Subcutaneous abdominal adipose tissue (tissue), 5 donors: ENCODE measurements around the gene FAM120AOS.

ENCODE experiments used
- H3K27ac ChIP-seq: one replicate; pipeline ENCODE4 v1.7.0; 2013; ENCODE audit warnings: low read depth, mild to moderate bottlenecking, inconsistent platforms, low read length, moderate library complexity
- H3K27me3 ChIP-seq, 5 donors: one replicate each; pipeline ENCODE4 v1.7.0; 2013; ENCODE audit warnings: low read length in 5 of 5, inconsistent platforms in 1 of 5; ENCODE audit not compliant: control insufficient read depth in 5 of 5, insufficient read depth in 4 of 5
- H3K36me3 ChIP-seq, 5 donors: one replicate each; pipeline ENCODE4 v1.7.0; 2013; ENCODE audit warnings: low read length in 5 of 5; ENCODE audit not compliant: control insufficient read depth in 5 of 5, insufficient read depth in 5 of 5
- H3K4me1 ChIP-seq, 5 donors: one replicate each; pipeline ENCODE4 v1.7.0; 2013; ENCODE audit warnings: low read length in 5 of 5, mild to moderate bottlenecking in 3 of 5, moderate library complexity in 1 of 5; ENCODE audit not compliant: control insufficient read depth in 5 of 5, insufficient read depth in 5 of 5
- H3K4me3 ChIP-seq, 5 donors: one replicate each; pipeline ENCODE4 v1.7.0; 2013; ENCODE audit warnings: low read length in 5 of 5, low read depth in 1 of 5
- H3K9ac ChIP-seq, 5 donors: one replicate each; pipeline ENCODE4 v1.7.0; 2013; ENCODE audit warnings: low read length in 5 of 5, mild to moderate bottlenecking in 4 of 5, moderate library complexity in 3 of 5
- H3K9me3 ChIP-seq, 5 donors: one replicate each; pipeline ENCODE4 v1.7.0; 2013; ENCODE audit warnings: low read length in 5 of 5; ENCODE audit not compliant: control insufficient read depth in 5 of 5
- donor health status: healthy.
- donor health status: healthy.
- donor health status: healthy.
- donor health status: healthy.
- donor health status: healthy.

The FAM120AOS gene

DNA sequence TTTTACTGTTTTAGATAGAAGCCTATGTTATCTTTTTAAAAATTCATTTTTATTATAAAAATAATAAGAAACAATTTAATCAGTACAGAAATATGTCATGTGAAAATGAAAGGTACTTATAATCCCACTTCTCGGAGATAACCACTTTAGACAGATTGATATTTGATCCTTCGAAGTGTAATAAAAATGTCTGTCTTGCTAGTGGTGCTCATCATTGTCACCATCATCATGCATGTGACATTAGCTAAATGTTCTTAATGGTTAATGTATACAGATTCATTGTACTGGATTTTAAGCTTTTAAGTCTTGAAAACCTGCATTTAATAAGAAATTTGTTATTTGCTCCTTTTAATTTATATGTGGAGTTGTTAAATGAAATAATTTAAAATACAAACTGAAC is 30.1 kb upstream of the FAM120AOS start:
- H3K27me3 ChIP-seq: no peaks in the 10 kb centered on the region
- peak overlapping the region in 1 of 5 donors; percentile 18 for H3K9ac ChIP-seq
- H3K4me1 ChIP-seq: peaks cover 0 to 22% (median 14%) of the 10 kb centered on the region in 5 donors
- no peaks in the 10 kb centered on the region for H3K9me3 ChIP-seq
- no peak overlapping the region for H3K4me3 ChIP-seq
- peaks cover 0 to 14% (median 7%) of the 10 kb centered on the region in 5 donors for H3K36me3 ChIP-seq
- H3K27ac ChIP-seq: no peak overlapping the region

DNA sequence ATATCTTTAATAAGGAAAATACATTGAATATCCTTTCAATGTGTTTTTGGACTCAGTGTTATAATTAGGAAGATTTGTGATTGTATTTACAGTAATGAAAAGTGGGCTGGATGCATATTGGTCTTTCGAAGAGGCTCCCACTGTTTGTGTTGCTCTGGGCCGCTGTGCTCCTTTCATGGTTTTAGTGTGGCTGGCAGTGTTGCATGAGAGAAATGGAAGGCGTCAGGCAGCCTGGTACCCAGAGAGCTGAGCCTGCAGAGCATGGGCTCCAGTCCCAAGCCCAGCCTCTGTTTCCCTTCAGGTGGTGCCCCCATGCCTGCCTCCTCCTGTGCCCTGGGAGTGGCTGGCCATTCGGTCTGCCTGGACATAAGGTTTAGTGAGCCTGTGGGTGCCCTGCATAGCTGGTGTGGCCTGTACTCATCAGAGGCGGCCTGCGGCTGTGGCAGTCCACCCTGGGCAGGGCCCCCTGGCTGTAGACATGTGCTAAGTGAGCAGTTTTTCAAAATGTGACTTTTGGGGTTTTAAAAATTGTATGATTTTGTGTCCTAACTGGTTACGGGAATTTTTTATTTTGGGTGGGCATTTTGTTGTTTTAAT is 27.4 kb upstream of the FAM120AOS start:
- Histone ChIP-seq H3K9me3 (no peaks in the 10 kb centered on the region), H3K4me3 (no peak overlapping the region), H3K36me3 (peaks cover 6 to 12% (median 10%) of the 10 kb centered on the region in 5 donors), H3K4me1 (peaks cover 0 to 18% (median 14%) of the 10 kb centered on the region in 5 donors), H3K27me3 (no peaks in the 10 kb centered on the region), H3K9ac (no peak overlapping the region), H3K27ac (no peak overlapping the region)

DNA sequence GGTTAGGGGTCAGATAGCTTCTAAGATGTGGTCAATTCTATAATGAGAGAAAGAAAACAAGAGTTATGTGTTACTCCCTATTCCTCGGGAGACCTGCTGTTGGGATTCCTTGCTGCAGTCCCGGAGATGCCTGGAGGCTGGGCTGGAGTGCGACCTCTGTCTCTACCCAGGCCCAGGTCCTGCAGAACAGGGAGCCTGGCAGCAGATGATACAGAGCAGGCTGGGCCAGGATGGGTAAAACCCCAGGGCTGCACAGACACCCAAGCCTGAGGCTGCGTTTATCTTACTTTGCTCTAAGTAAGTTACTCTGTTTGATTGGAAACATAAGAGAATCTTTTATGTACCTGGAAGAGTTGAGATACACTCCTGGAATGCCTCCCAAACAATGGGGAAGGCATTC is 26.9 kb upstream of the FAM120AOS start:
- Histone ChIP-seq H3K27ac (no peak overlapping the region), H3K27me3 (no peaks in the 10 kb centered on the region), H3K4me3 (no peak overlapping the region), H3K36me3 (peaks cover 6 to 12% (median 10%) of the 10 kb centered on the region in 5 donors), H3K9me3 (no peaks in the 10 kb centered on the region), H3K4me1 (peaks cover 0 to 18% (median 14%) of the 10 kb centered on the region in 5 donors), H3K9ac (peak overlapping the region in 1 of 5 donors; percentile 25)

DNA sequence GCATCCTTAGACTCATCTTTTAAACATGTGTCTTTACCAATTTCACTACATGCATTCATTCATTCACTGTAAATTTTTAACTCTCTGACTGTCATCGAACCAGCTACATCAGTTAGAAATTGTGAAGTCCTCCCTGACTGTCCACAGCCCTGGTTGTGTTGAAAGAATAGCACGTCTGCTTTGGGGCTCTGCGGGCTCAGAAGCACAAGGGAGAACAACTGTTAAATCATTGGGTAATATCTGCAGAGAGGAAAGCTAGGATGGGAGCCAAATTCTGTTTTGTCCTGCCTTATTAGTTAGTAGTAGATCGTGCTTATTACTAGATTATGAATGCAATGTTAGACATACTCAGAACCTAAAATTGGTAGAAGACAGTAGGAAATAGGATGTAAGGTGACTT is 26.3 kb upstream of the FAM120AOS start:
- no peaks in the 10 kb centered on the region for H3K27me3 ChIP-seq
- H3K36me3 ChIP-seq: peaks cover 2 to 14% (median 8%) of the 10 kb centered on the region in 5 donors
- no peak overlapping the region for H3K9ac ChIP-seq
- H3K9me3 ChIP-seq: no peaks in the 10 kb centered on the region
- H3K4me1 ChIP-seq: peaks cover 0 to 18% (median 14%) of the 10 kb centered on the region in 5 donors
- H3K27ac ChIP-seq: no peak overlapping the region
- no peak overlapping the region for H3K4me3 ChIP-seq

DNA sequence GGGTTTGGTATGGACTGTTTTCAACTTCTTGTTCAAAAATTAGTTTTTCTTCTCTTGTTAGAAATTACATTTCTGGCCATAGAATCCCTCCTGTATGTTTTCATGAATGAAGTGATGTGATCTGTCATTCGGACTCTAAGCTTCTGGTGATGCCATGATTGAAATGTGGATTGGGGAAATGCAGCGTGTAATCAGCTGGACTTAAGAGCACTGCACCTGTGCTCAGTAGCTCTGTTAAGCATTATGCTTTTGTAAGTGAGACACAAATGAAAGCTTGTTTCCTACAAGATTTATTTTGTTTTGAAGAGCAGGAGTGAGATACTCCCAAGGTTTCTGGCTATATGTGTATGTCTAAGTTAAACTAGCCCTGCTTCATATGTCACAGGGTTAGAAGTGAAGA is 24.0 kb upstream of the FAM120AOS start:
- Histone ChIP-seq H3K9ac (no peak overlapping the region), H3K4me1 (peaks cover 0 to 18% (median 9%) of the 10 kb centered on the region in 5 donors), H3K36me3 (peaks cover 2 to 14% (median 4%) of the 10 kb centered on the region in 5 donors), H3K27ac (no peak overlapping the region), H3K4me3 (no peak overlapping the region), H3K27me3 (no peaks in the 10 kb centered on the region), H3K9me3 (no peaks in the 10 kb centered on the region)

DNA sequence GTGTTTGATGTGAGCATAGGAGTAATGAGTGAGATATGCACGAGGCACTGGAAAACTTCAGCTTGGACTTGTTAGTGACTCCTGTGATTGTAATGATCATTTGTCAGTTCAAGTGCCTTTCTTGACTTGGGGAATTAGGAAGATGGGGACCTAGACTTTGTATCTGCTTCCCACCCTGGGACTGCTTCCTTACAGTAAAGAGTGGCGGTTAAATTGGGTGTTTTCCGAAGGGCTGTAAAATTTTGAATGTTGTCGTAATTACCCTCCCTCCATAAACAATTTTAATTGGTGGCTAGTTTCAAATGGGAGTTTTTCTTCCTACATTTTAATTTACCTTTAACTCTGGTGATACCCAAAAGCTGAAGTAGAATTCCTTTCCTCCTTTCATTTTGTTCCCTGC is 23.5 kb upstream of the FAM120AOS start:
- H3K36me3 ChIP-seq: peaks cover 2 to 14% (median 5%) of the 10 kb centered on the region in 5 donors
- H3K4me3 ChIP-seq: no peak overlapping the region

DNA sequence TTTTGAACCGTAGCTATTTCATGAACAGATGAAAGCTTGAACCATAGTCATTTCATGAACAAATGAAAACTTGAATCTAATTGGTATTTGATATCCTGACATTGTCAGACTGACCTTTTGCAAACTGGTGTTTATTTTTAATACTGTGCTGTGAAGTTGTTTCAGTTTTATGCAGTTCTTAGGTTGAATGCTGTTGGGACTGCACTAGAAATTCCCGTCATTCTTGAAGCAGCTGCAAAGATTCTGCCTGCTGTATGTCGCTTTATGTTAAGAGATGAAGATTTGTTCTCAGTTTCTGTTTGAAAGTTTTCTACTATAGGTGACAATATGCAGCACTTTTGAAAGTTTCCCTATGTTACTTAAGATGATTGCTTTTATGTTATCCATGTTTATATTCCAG is 22.5 kb upstream of the FAM120AOS start:
- Histone ChIP-seq H3K27me3 (no peaks in the 10 kb centered on the region), H3K4me3 (no peak overlapping the region), H3K27ac (no peak overlapping the region), H3K36me3 (peaks cover 2 to 14% (median 5%) of the 10 kb centered on the region in 5 donors), H3K9ac (no peak overlapping the region), H3K4me1 (peaks cover 0 to 22% (median 12%) of the 10 kb centered on the region in 5 donors), H3K9me3 (no peaks in the 10 kb centered on the region)

More for the DNA sequence above, 23.5 kb upstream of the FAM120AOS start:
- Histone ChIP-seq H3K9ac (no peak overlapping the region), H3K27ac (no peak overlapping the region), H3K27me3 (no peaks in the 10 kb centered on the region), H3K9me3 (no peaks in the 10 kb centered on the region), H3K4me1 (peaks cover 0 to 18% (median 9%) of the 10 kb centered on the region in 5 donors)

DNA sequence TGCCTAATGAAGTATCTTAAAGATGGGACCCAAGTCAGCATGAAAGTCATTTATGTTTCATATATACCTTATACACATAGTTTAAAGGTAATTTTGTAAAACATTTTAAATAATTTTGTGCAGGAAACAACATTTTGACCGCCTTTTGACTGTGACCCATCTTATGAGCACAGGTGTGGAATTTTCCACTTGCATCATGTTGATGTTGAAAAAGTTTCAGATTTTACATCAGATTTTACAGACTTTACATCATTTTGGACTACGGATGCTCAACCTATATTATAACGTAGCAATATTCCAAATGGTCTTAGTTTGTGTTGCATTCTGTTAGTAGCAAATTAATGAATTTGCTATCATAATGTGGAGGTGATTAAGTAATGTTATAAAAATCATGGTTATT is 21.7 kb upstream of the FAM120AOS start:
- peaks cover 2 to 14% (median 5%) of the 10 kb centered on the region in 5 donors for H3K36me3 ChIP-seq

DNA sequence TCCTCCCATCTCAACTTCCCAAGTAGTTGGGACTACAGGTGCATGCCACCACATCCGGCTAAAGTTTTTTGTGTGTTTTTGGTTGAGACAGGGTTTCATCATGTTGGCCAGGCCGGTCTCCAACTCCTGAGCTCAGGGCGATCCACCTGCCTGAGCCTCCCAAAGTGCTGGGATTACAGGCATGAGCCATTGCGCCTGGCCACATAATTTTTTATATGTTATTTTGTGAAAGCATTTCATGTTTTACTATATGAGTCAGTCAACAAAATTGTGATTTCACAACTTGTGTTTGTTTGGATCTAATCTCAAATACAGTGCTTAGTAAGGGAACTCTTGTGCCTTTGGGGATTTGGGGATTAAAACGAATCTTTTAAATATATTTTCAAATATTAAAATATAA is 20.0 kb upstream of the FAM120AOS start:
- Histone ChIP-seq H3K4me3 (no peak overlapping the region), H3K27ac (no peak overlapping the region), H3K27me3 (no peaks in the 10 kb centered on the region), H3K9ac (no peak overlapping the region), H3K4me1 (peaks cover 6 to 30% (median 16%) of the 10 kb centered on the region in 5 donors), H3K9me3 (no peaks in the 10 kb centered on the region), H3K36me3 (peaks cover 2 to 14% (median 5%) of the 10 kb centered on the region in 5 donors)

More for the DNA sequence above, 21.7 kb upstream of the FAM120AOS start:
- Histone ChIP-seq H3K9me3 (no peaks in the 10 kb centered on the region), H3K9ac (no peak overlapping the region), H3K4me1 (peaks cover 0 to 20% (median 9%) of the 10 kb centered on the region in 5 donors), H3K4me3 (no peak overlapping the region), H3K27me3 (no peaks in the 10 kb centered on the region), H3K27ac (no peak overlapping the region)

DNA sequence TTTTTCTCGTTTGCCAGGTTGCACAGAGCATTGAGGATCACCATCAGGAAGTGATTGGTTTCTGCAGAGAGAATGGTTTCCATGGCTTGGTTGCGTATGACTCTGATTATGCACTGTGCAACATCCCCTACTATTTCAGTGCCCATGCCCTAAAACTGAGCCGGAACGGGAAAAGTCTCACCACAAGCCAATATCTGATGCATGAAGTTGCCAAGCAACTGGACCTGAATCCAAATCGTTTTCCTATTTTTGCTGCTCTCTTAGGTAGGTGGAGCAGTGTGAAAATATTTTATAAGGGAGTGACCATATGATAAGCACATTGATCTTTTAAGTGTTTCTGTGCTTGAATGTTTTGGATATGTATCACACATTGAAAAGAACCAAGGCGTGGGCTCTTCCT is 17.7 kb upstream of the FAM120AOS start:
- Histone ChIP-seq H3K9me3 (no peaks in the 10 kb centered on the region), H3K27me3 (no peaks in the 10 kb centered on the region), H3K4me1 (peaks cover 6 to 50% (median 32%) of the 10 kb centered on the region in 5 donors), H3K27ac (no peak overlapping the region), H3K36me3 (peaks cover 0 to 5% (median 3%) of the 10 kb centered on the region in 5 donors), H3K9ac (no peak overlapping the region), H3K4me3 (no peak overlapping the region)
